Memory B cell (primary cell): ENCODE measurements around the gene ZNF397.

ENCODE experiments used
- ATAC-seq: fragments of 150-1000 bp; cut with Tn5 transposase; 2 replicates; pipeline ENCODE4 v1.10.0; 2021; ENCODE audit warnings: low read depth, mild to moderate bottlenecking, moderate library complexity
- DNase-seq, 2 donors: peaks; one replicate each; pipeline ENCODE4 v3.0.0; 2022; ENCODE audit warnings: low spot score in 2 of 2
- H3K27ac Mint-ChIP-seq: one replicate; pipeline ENCODE4 v1.8.0; 2022; ENCODE audit warnings: mild to moderate bottlenecking, moderate library complexity, mixed read lengths
- H3K27me3 Mint-ChIP-seq: one replicate; pipeline ENCODE4 v1.8.0; 2022; ENCODE audit warnings: mixed read lengths
- H3K36me3 Mint-ChIP-seq: one replicate; pipeline ENCODE4 v1.8.0; 2022; ENCODE audit warnings: mild to moderate bottlenecking, mixed read lengths
- H3K4me1 Mint-ChIP-seq: one replicate; pipeline ENCODE4 v1.8.0; 2022; ENCODE audit warnings: mixed read lengths
- H3K4me3 Mint-ChIP-seq: one replicate; pipeline ENCODE4 v1.8.0; 2022; ENCODE audit warnings: mild to moderate bottlenecking, moderate library complexity, mixed read lengths
- H3K9me3 Mint-ChIP-seq: one replicate; pipeline ENCODE4 v1.8.0; 2022; ENCODE audit warnings: mixed read lengths

Gene ZNF397

DNA sequence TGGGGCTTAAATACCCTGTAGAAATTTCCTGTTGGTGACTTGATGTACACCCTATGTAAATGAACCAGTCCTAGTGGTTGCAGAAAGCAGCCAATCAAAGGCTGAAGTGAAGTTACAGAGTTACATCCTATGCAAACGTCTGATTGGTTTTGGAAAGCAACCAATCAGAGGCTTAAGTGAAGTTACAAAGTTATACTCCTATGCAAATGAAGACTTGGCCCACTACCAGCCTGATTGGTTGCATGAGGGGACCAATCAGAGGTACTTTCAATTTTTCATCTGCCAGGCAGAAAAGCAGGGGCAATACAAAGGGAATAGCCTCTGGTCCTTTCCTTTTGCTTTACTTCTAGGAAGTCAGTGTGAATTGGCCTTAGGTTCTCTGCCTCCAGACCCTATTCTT, 13.6 kb upstream of the ZNF397 start:
- Mint-ChIP-seq H3K4me1 (no peaks in the 10 kb centered on the region), H3K4me3 (no peak overlapping the region)

DNA sequence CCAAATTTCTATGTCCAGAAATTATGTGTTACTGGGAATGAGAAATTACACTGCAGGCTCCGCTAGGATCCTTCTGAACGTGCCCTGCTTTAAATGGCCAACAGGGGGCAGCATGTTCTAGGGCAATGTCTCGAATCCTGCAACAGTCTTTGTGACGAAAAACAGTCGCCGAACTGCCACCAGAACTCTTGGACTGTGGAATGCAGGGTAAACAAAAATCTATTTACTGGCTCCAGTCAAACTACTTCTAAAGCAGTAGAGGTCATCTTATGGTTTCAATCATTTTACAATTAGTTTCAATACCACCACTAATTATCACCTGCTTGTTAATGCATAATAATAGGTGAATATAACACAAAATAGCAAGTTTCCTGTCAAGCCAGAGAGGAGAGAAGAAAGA, 9.8 kb upstream of the ZNF397 start:
- Mint-ChIP-seq H3K4me1 (no peaks in the 10 kb centered on the region), H3K9me3 (no peaks in the 10 kb centered on the region), H3K27me3 (no peaks in the 10 kb centered on the region), H3K4me3 (peak overlapping the region; percentile 69), H3K27ac (no peak overlapping the region), H3K36me3 (no peaks in the 10 kb centered on the region)
- DNase-seq (peak; percentile 69 to 77), ATAC-seq (peak; percentile 97)

More for the DNA sequence above, 13.6 kb upstream of the ZNF397 start:
- DNase-seq (no peak), ATAC-seq (no peak)
- Mint-ChIP-seq H3K36me3 (no peaks in the 10 kb centered on the region), H3K27me3 (no peaks in the 10 kb centered on the region), H3K27ac (no peak overlapping the region), H3K9me3 (no peaks in the 10 kb centered on the region)

DNA sequence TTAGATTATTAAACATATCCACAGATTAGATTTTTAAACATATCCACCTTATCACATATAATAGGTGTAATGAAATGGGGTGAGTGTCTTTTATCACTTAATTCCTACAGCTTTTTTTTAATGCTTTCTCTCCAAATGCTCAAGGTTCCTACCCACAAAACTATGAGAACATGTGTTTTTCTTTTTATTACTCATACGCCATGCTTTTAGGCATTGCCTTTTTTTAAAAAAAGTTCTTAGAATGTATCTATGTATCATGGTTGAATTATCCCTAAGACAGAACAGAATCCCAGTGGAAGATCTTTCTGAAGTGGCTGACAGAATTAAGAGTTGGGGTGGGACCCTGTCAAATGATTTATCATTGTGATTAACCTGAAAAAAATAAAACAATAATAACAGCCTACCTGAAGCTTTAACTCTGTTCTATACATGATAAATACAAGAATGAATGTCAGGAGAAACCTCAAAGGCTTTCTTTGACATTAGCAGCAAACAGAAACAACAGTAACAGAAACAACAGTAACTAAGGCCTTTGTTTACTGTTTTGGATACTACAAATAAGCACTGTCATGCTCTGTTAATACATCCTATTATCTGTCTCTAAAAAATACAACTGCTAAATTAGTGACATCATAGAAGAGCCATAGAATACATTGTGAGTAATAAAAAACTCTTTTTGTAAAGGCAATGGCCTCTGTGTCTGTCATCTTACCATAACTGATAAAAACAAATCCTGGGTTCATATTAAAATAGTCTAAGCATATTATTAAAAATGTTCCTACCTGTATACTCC, 4.1 kb upstream of the ZNF397 start:
- ATAC-seq (no peak), DNase-seq (no peak)
- Mint-ChIP-seq H3K27ac (no peak overlapping the region), H3K4me1 (no peaks in the 10 kb centered on the region), H3K36me3 (no peaks in the 10 kb centered on the region), H3K27me3 (no peaks in the 10 kb centered on the region), H3K9me3 (no peaks in the 10 kb centered on the region), H3K4me3 (no peak overlapping the region)

DNA sequence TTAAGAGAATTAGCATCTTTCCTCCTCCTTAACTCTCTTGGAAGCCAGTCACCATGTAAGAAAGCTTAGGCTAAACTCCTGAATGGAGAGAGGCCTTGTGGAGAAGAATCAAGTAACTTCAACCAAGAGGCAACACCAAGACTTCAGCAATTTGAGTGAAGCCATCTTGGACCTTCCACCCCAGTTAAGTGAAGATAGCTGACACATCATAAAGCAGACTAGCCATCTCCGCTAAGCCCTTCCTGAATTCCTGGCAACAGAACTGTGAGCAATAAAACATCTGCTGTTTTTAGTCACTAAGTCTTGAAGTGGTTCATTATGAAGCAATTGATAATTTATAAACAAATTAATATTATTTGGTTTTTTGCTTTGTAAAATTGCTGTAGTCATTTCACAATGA, 1.5 kb upstream of the ZNF397 start:
- DNase-seq (no peak), ATAC-seq (no peak)
- peak overlapping the region; percentile 39 for H3K27ac Mint-ChIP-seq
- H3K9me3 Mint-ChIP-seq, result peaks cover 6% of the 10 kb centered on the region
- no peak overlapping the region for H3K4me3 Mint-ChIP-seq
- peaks cover 6% of the 10 kb centered on the region for H3K4me1 Mint-ChIP-seq
- H3K27me3 Mint-ChIP-seq, result no peaks in the 10 kb centered on the region
- H3K36me3 Mint-ChIP-seq, result peaks cover 18% of the 10 kb centered on the region

DNA sequence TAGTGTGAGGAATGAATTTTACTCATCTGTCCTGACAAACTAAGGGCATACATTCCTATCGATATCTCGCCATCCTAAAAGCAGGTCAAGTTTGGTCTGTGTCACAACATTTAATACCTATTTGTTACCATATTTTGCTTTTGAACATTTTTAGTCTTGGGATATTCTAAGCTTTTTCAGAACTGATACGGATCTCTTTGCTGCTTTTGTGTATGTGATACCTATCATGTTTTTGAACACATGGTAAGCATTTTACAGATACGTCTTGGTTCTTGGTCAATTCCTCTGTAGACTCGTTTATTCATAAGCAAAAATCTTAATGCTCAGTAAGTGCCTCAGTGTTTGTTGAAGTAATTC, 592 bp downstream of the ZNF397 start:
- Mint-ChIP-seq H3K4me1 (peaks cover 6% of the 10 kb centered on the region), H3K36me3 (peaks cover 37% of the 10 kb centered on the region), H3K9me3 (peaks cover 12% of the 10 kb centered on the region), H3K4me3 (peak overlapping the region; percentile 97), H3K27me3 (no peaks in the 10 kb centered on the region), H3K27ac (peak overlapping the region; percentile 98)
- ATAC-seq (no peak), DNase-seq (no peak)

DNA sequence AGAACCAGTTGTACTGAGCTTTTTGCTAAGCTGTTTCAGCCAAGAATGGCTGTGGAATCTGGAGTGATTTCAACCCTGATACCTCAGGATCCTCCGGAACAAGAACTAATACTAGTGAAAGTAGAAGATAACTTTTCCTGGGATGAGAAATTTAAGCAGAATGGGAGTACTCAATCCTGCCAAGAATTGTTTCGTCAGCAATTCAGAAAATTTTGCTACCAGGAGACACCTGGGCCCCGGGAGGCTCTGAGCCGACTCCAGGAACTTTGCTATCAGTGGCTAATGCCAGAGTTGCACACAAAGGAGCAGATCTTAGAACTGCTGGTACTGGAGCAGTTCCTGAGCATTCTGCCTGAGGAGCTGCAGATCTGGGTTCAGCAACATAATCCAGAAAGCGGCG, 1.6 kb downstream of the ZNF397 start:
- Mint-ChIP-seq H3K27me3 (no peaks in the 10 kb centered on the region), H3K9me3 (peaks cover 18% of the 10 kb centered on the region), H3K36me3 (peaks cover 43% of the 10 kb centered on the region), H3K4me1 (peaks cover 8% of the 10 kb centered on the region), H3K4me3 (no peak overlapping the region), H3K27ac (peak overlapping the region; percentile 19)
- ATAC-seq (no peak), DNase-seq (no peak)

DNA sequence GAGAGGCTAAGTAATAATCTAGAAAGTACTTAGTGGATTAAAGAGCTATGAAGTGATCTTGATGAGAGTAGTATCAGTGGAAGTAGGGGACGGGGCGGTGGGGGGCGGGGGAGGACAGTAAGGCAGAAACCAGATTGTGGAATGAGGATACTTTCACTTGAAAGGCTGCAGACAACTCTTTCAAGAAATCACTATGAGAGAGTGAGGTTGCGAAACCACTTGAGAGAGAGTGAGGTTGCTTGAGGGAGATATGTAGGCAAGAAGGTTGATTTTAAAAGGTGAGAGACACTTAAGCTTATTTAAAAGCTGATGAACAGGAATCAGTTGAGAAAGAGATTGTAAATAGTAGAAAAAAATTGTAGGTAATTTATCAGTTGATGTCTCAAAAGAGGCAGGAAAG, 3.8 kb downstream of the ZNF397 start:
- no peak for ATAC-seq
- H3K27me3 Mint-ChIP-seq, result no peaks in the 10 kb centered on the region
- H3K4me1 Mint-ChIP-seq, result peaks cover 13% of the 10 kb centered on the region
- H3K27ac Mint-ChIP-seq, result no peak overlapping the region
- H3K4me3 Mint-ChIP-seq, result no peak overlapping the region
- H3K9me3 Mint-ChIP-seq, result peaks cover 21% of the 10 kb centered on the region
- no peak for DNase-seq
- H3K36me3 Mint-ChIP-seq, result peaks cover 50% of the 10 kb centered on the region

DNA sequence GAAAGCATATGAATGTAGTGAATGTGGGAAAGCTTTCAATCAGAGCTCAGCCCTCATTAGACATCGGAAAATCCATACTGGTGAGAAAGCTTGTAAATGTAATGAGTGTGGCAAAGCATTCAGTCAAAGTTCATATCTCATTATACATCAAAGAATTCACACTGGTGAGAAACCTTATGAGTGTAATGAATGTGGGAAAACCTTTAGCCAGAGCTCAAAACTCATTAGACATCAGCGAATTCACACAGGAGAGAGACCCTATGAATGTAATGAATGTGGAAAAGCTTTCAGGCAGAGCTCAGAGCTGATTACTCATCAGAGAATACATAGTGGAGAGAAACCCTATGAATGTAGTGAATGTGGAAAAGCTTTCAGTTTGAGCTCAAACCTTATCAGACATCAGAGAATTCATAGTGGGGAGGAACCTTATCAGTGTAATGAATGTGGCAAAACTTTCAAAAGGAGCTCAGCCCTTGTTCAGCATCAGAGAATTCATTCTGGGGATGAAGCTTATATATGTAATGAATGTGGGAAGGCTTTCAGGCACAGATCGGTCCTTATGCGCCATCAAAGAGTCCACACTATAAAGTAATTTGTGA, 5.0 kb downstream of the ZNF397 start:
- DNase-seq (no peak), ATAC-seq (no peak)
- no peak overlapping the region for H3K4me3 Mint-ChIP-seq
- H3K4me1 Mint-ChIP-seq, result peaks cover 17% of the 10 kb centered on the region
- peaks cover 25% of the 10 kb centered on the region for H3K9me3 Mint-ChIP-seq
- no peak overlapping the region for H3K27ac Mint-ChIP-seq
- no peaks in the 10 kb centered on the region for H3K27me3 Mint-ChIP-seq
- peaks cover 59% of the 10 kb centered on the region for H3K36me3 Mint-ChIP-seq

DNA sequence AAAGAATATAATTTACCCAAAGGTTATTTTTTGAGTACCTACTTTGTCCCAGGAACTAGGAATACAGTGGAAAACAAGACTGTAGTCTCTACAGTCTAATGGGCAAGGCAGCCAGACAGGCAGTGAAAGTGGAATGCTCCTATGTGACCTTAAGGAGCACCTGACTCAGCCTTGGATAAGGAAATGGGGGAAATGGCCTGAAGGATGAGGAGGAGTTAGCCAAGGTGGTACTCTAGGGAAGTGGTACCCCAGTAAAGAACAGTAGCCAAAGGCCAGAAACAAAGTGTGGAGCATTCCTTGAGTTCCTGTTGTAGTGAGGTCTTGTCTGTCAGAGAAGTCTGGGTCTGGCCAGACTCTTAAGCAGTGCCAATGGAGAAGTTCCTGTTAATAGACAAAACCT, 6.0 kb downstream of the ZNF397 start:
- H3K9me3 Mint-ChIP-seq, result peaks cover 27% of the 10 kb centered on the region
- H3K4me1 Mint-ChIP-seq, result peaks cover 19% of the 10 kb centered on the region
- DNase-seq, result no peak
- peak overlapping the region; percentile 31 for H3K4me3 Mint-ChIP-seq
- H3K36me3 Mint-ChIP-seq, result peaks cover 65% of the 10 kb centered on the region
- H3K27ac Mint-ChIP-seq, result peak overlapping the region; percentile 1
- no peak for ATAC-seq
- H3K27me3 Mint-ChIP-seq, result no peaks in the 10 kb centered on the region

DNA sequence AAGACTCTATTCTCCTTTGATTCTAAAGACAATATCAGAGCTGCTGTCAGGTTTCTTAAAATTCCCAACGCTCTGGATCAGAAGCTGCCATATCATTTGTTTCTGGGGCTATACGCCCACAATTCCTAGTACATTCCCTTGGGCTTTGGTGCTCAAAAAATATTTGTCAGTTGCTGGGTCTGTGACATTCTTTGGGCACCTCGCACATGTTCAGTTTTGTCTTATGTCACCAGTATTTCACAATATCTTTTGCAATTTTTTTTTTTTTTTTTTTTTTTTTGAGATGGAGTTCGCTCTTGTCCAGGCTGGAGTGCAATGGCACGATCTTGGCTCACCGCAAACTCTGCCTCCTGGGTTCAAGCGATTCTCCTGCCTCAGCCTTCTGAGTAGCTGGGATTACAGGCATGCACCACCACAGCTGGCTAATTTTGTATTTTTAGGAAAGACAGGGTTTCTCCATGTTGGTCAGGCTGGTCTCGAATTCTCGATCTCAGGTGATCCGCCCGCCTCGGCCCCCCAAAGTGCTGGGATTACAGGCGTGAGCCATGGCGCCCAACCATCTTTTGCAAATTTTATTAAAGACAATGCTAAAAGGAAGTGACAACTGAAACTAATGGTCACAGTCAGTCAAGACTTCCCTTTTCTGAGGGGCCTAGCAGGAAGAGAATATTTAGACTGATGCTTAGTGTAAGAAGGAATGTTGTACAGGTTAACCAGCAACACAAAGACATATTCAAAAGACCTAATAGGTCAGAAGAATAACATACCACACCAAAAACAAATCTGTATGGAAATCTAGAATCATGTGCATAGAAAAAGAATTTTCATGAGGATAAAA, 6.8 kb downstream of the ZNF397 start:
- no peaks in the 10 kb centered on the region for H3K27me3 Mint-ChIP-seq
- H3K9me3 Mint-ChIP-seq, result peaks cover 27% of the 10 kb centered on the region
- H3K27ac Mint-ChIP-seq, result peak overlapping the region; percentile 80

DNA sequence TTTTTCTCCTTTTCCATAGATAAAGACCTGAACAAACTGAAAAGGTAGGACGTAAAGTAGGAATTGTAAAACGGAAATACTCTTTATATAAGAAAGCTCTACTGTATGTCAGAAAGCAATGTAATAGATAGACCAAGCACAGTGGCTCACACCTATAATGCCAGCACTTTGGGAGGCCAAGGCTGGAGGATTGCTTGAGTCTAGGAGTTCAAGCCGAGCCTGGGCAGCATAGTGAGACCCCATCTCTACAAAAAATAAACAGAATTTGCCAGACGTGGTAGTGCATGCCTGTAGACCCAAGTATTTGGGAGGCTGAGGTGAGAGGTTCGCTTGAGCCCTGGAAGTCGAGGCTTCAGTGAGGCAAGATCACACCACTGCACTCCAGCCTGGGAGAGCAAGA, 7.6 kb downstream of the ZNF397 start:
- DNase-seq, result no peak
- Mint-ChIP-seq H3K9me3 (peaks cover 27% of the 10 kb centered on the region), H3K36me3 (peaks cover 66% of the 10 kb centered on the region), H3K4me1 (peaks cover 19% of the 10 kb centered on the region), H3K27ac (peak overlapping the region; percentile 80), H3K27me3 (no peaks in the 10 kb centered on the region), H3K4me3 (no peak overlapping the region)
- no peak for ATAC-seq

More for the DNA sequence above, 6.8 kb downstream of the ZNF397 start:
- peak overlapping the region; percentile 84 for H3K4me3 Mint-ChIP-seq
- peaks cover 19% of the 10 kb centered on the region for H3K4me1 Mint-ChIP-seq
- peak in 1 of 2 donors; percentile 60 for DNase-seq
- ATAC-seq, result peak; percentile 100
- peaks cover 68% of the 10 kb centered on the region for H3K36me3 Mint-ChIP-seq

DNA sequence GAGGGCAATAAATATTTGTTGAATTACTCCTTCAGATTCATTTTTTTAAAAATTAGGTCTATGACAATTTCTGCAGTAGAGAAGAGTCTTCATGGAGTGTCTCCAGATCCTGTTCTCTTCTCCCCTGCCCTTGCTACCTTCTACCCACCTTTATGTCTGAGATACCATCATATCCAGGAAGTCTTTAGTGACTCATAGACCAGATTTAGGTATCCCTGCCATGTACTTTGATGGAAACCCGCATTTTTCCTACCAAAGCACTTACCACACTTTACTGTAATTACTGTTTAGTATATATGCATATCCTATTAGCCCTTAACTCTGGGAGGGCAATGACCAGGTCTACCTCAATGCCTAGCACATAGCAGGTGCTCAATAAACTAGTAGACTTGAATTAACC, 11.6 kb downstream of the ZNF397 start:
- DNase-seq, result no peak
- no peak for ATAC-seq
- no peaks in the 10 kb centered on the region for H3K27me3 Mint-ChIP-seq
- H3K4me3 Mint-ChIP-seq, result no peak overlapping the region
- peak overlapping the region; percentile 25 for H3K27ac Mint-ChIP-seq
- H3K36me3 Mint-ChIP-seq, result peaks cover 51% of the 10 kb centered on the region
- peaks cover 14% of the 10 kb centered on the region for H3K4me1 Mint-ChIP-seq
- peaks cover 18% of the 10 kb centered on the region for H3K9me3 Mint-ChIP-seq

DNA sequence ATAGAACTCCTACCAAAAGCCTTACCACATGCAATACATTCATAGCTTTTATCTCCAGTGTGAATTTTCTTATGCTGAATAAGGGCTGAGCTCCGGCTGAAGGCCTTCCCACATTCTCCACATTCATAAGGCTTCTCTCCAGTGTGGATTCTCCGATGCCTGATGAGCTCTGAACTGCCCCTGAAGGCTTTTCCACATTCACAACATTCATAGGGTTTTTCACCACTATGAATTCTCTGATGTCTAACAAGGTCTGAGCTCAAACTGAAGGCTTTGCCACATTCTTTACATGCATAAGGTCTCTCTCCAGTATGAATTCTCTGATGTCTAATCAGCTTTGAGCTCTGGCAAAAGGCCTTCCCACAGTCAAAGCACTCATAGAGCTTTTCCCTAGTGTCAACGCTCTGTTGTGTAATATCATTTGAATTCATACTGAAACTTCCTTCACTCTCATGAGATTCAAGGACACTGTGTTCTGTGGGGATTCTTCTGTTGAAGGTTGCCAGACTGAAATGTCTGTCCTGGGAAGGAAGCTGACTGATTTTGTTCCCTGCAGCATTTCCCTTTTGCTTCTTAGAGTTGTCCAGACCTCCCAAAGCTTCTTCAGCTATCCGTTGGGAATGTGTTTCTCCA, 12.9 kb downstream of the ZNF397 start:
- Mint-ChIP-seq H3K36me3 (peaks cover 51% of the 10 kb centered on the region), H3K27me3 (no peaks in the 10 kb centered on the region), H3K4me1 (peaks cover 9% of the 10 kb centered on the region), H3K27ac (no peak overlapping the region), H3K9me3 (peaks cover 14% of the 10 kb centered on the region), H3K4me3 (no peak overlapping the region)
- no peak for ATAC-seq
- no peak for DNase-seq

DNA sequence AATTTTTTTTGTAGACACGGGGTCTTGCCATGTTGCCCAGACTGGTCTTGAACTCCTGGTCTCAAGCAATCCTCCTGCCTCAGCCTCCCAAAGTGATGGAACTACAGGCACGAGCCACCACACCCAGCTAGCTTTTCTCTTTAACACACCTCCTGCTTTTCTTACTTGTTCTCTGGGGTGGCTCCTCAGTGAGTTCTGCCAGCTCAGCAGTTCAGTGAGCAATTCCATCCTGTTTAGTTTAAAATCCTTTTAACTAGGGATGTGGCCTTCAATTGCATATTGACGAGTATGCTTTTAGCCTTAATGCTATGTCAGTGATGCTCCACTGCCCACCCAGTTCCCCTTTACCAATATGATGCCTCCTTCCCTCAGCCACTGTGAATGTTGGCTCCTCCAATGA, 16.1 kb downstream of the ZNF397 start:
- Mint-ChIP-seq H3K27ac (no peak overlapping the region), H3K4me3 (no peak overlapping the region), H3K4me1 (peaks cover 4% of the 10 kb centered on the region), H3K9me3 (peaks cover 9% of the 10 kb centered on the region), H3K27me3 (no peaks in the 10 kb centered on the region), H3K36me3 (peaks cover 42% of the 10 kb centered on the region)
- DNase-seq (no peak), ATAC-seq (no peak)
